ENCODE measurements around the gene PLCH1. TPM values are rescaled to one million over a fixed set of nuclear protein-coding genes. Genes with fewer than 3 reads are reported as not detected.
A peak's percentile ranks its signal among the peaks of the same experiment; 100 is the strongest.

Gene PLCH1
- total RNA-seq, 1 experiment from 2014 or later: 3.8 TPM

GRCh38 chr3:155701882-155702465 is 42.9 kb downstream of the PLCH1 start:
- BruUV-seq (replicated peaks): no TSS peak
- H3K9ac ChIP-seq (ENCODE audit: low read length): no peak overlapping the region
- no peak overlapping the region for H3K27ac ChIP-seq (ENCODE audit: low read depth, low read length)
- H3K4me2 ChIP-seq (ENCODE audit: low read length): no peak overlapping the region
- POLR2A ChIA-PET: no interaction called here
- no peaks in the 10 kb centered on the region for H3K79me2 ChIP-seq (ENCODE audit: insufficient read depth, low read length)
- peak; percentile 44 to 83 (median 79); a peak in 5 of 6 replicates for TF ChIP-seq CTCF (IDR thresholded peaks at IDR 0.05 in 2 of 3, conservative IDR thresholded peaks at IDR 0.05 in 1 of 3; ENCODE audit: borderline replicate concordance in 1 of 3, insufficient read depth in 1 of 3, low read depth in 2 of 3, low read length in 2 of 3)
- TF ChIP-seq RAD21 (IDR thresholded peaks at IDR 0.05; ENCODE audit: low read depth): peak; percentile 83
- TF ChIP-seq ZNF274 (IDR thresholded peaks at IDR 0.05; ENCODE audit: low read depth, low read length): no peak
- ATAC-seq (peak; percentile 69), DNase-seq (ENCODE audit: low read depth, low spot score) (peak; percentile 31)
- no peaks in the 10 kb centered on the region for H4K20me1 ChIP-seq (ENCODE audit: insufficient read depth)
- no peaks in the 10 kb centered on the region for H3K9me2 ChIP-seq (ENCODE audit: insufficient read depth)
- H3K4me3 ChIP-seq (replicated peaks in 1 of 2; ENCODE audit: low read depth in 1 of 2, low read length in 2 of 2): no peak overlapping the region
- H3K36me3 ChIP-seq (ENCODE audit: control insufficient read depth in 1 of 2, insufficient read depth in 2 of 2, low read length in 2 of 2): no peaks in the 10 kb centered on the region
- no peaks in the 10 kb centered on the region for H3K9me3 ChIP-seq (ENCODE audit: control insufficient read depth in 1 of 2, insufficient read depth in 1 of 2, low read depth in 1 of 2, low read length in 2 of 2)
- CTCF ChIA-PET: interaction anchor here (0.5 to 5.6 kb wide), 22 partner anchors 9 to 944 kb away, joined by 3 to 86 read pairs (median 4); partner anchors contain the start of gene C3orf33
- H2AFZ ChIP-seq (ENCODE audit: low read depth, low read length, poor library complexity, severe bottlenecking): no peak overlapping the region
- no peaks in the 10 kb centered on the region for H3K4me1 ChIP-seq (ENCODE audit: control insufficient read depth in 1 of 2, insufficient read depth in 2 of 2, low read length in 2 of 2)
- RAD21 ChIA-PET (ENCODE audit: low non-redundant PET in 1 of 2, low total read pairs in 2 of 2, uncharacterized antibody in 2 of 2, unreplicated experiment in 2 of 2): interaction anchor here (0.6 to 1.2 kb wide), 8 partner anchors 163 to 350 kb away, joined by 3 to 9 read pairs (median 3); no protein-coding TSS in a partner anchor
- H3K27me3 ChIP-seq (ENCODE audit: insufficient read depth, low read length): no peaks in the 10 kb centered on the region
- intact Hi-C loops (cut with micrococcal nuclease): loop anchor here (1.0 to 5.0 kb wide), 3 partner anchors 320 to 945 kb away; no protein-coding TSS in a partner anchor

GRCh38 chr3:155697542-155697941 is 47.3 kb downstream of the PLCH1 start:
- no peaks in the 10 kb centered on the region for H3K79me2 ChIP-seq (ENCODE audit: insufficient read depth, low read length)
- H3K27ac ChIP-seq (ENCODE audit: low read depth, low read length): no peak overlapping the region
- BruUV-seq (replicated peaks): no TSS peak
- H3K4me3 ChIP-seq (replicated peaks in 1 of 2; ENCODE audit: low read depth in 1 of 2, low read length in 2 of 2): no peak overlapping the region
- H3K4me1 ChIP-seq (ENCODE audit: control insufficient read depth in 1 of 2, insufficient read depth in 2 of 2, low read length in 2 of 2): no peaks in the 10 kb centered on the region
- RAD21 ChIA-PET (ENCODE audit: low non-redundant PET in 1 of 2, low total read pairs in 2 of 2, uncharacterized antibody in 2 of 2, unreplicated experiment in 2 of 2): no interaction called here
- no peaks in the 10 kb centered on the region for H4K20me1 ChIP-seq (ENCODE audit: insufficient read depth)
- H3K9ac ChIP-seq (ENCODE audit: low read length): no peak overlapping the region
- H2AFZ ChIP-seq (ENCODE audit: low read depth, low read length, poor library complexity, severe bottlenecking): no peak overlapping the region
- no peaks in the 10 kb centered on the region for H3K27me3 ChIP-seq (ENCODE audit: insufficient read depth, low read length)
- H3K4me2 ChIP-seq (ENCODE audit: low read length): no peak overlapping the region
- H3K9me3 ChIP-seq (ENCODE audit: control insufficient read depth in 1 of 2, insufficient read depth in 1 of 2, low read depth in 1 of 2, low read length in 2 of 2): no peaks in the 10 kb centered on the region
- TF ChIP-seq POLR2A (IDR thresholded peaks at IDR 0.05; ENCODE audit: borderline replicate concordance, extremely low read depth, insufficient read depth, insufficient read length): no peak
- TF ChIP-seq FOSL1 (IDR thresholded peaks at IDR 0.05; ENCODE audit: low read depth): no peak
- TF ChIP-seq RAD21 (IDR thresholded peaks at IDR 0.05; ENCODE audit: low read depth): no peak
- TF ChIP-seq MAX (IDR thresholded peaks at IDR 0.05): no peak
- no peak for TF ChIP-seq EZH2phosphoT487 (IDR thresholded peaks at IDR 0.05; ENCODE audit: borderline replicate concordance)
- no peak for TF ChIP-seq ZNF274 (IDR thresholded peaks at IDR 0.05; ENCODE audit: low read depth, low read length)
- TF ChIP-seq SRF (IDR thresholded peaks at IDR 0.05; ENCODE audit: low read depth): no peak
- no peak for TF ChIP-seq POLR2AphosphoS5 (IDR thresholded peaks at IDR 0.05; ENCODE audit: low read depth, low read length)
- TF ChIP-seq EZH2 (IDR thresholded peaks at IDR 0.05): no peak
- DNase-seq (ENCODE audit: low read depth, low spot score) (no peak), ATAC-seq (no peak)
- no peaks in the 10 kb centered on the region for H3K9me2 ChIP-seq (ENCODE audit: insufficient read depth)
- POLR2A ChIA-PET: no interaction called here
- no peaks in the 10 kb centered on the region for H3K36me3 ChIP-seq (ENCODE audit: control insufficient read depth in 1 of 2, insufficient read depth in 2 of 2, low read length in 2 of 2)
- intact Hi-C loops (cut with micrococcal nuclease): no loop called here
- CTCF ChIA-PET: no interaction called here
